DLD1 (cell line): ENCODE results near the gene DPP9.

Source experiments
- in situ Hi-C: cut with HindIII; loops from 2 replicates; pipeline ENCODE4 v1.10.0; 2017; ENCODE audit warnings: low sequenced_read_pairs

The DPP9 gene

DNA sequence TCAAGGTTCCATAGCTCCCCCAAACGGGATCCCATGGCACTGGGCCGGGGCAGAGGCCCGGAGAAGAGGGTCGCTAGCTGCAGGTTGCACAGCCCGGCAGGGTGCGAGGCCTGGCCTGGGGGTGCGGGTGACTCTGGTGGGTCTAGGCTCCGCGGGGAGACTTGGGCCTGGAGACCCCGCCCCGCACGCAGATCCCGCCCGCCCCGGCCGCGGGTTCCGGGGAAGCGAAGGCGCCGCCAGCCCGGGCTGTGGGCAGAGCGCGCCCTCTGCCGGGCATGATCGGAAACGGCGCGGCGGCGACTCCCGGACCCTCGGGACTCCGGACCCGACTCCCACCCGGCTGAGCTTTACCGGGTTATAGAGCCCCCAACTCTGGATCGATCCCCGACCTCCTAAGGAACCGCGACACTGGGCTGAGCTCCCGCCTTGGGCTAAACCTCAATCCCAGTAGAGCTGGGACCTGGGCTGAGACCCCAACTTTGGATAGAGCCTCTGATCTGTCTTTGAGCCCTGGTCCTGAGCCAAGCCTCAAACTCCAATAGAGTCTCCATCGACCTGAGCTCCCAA lies 87.4 kb downstream of the DPP9 start:
- in situ Hi-C loops, result no loop called here

DNA sequence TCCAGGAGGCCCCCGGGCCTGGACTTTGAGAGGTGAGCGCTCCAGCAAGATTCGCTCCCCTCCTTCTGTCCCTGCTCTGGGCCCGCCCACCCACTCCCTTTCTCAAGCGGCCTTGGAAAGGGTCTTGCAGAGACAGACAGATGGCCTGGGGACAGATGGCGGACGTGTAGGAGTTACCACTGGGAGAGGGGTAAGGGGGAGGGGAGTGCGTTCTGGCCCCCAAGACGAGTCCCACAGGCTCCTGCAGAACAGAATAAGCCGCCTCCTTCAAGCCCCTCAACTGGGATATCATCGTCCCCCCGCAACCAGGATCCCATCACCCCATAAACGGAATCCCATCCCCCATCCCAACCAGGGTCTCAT lies 87.9 kb downstream of the DPP9 start:
- in situ Hi-C loops, result no loop called here

DNA sequence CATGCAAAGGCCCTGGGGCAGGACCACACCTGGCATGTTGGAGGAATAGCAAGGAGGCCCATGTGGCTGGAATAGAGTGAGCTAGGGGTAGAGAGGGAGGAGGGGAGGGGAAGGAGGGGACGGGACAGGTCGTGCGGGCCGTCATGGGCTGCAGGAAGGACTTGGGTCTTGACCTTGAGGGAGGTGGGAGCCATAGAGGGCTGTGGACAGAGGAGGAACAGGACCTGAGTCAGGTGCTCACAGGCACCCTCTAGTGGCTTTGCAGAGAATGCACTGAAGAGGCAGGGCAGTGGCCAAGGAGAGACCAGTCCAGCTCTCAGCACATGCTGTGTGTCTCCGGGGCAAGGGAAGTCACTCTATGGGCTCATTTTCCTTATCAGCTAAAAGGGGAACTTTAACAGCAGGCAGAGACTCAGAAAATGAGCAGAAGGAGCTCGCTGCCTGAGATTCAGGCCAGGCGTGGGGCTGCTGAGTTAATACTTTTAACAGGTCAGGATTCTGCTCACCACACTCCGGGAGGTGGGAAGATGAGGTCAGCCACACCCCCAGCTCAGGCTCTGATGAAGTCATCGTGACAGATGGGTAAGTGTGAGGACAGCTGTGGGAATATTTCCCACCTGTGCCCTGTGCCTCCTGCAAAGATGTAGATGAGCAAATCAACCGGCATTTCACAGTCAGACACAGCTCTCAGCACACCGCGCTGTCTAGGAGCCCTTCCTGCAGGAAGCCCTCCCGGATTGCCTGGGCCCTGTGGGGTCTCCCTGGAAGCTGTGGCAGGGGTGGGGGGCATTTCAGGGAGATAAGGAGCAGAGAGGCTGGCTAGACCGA lies 90.3 kb downstream of the DPP9 start:
- in situ Hi-C loops, result no loop called here
